ENCODE data around the gene PPM1L. TPM values are rescaled to one million over a fixed set of nuclear protein-coding genes. Genes with fewer than 3 reads are reported as not detected.
A peak's percentile ranks its signal among the peaks of the same experiment; 100 is the strongest.

The PPM1L gene
- total and polyA plus RNA-seq, 10 of the 15 experiments (the other 5 are each of a cell fraction or from before 2014, with no cell fraction given): under 0.01 to 0.33 (median 0.06) TPM; not detected in 1

DNA sequence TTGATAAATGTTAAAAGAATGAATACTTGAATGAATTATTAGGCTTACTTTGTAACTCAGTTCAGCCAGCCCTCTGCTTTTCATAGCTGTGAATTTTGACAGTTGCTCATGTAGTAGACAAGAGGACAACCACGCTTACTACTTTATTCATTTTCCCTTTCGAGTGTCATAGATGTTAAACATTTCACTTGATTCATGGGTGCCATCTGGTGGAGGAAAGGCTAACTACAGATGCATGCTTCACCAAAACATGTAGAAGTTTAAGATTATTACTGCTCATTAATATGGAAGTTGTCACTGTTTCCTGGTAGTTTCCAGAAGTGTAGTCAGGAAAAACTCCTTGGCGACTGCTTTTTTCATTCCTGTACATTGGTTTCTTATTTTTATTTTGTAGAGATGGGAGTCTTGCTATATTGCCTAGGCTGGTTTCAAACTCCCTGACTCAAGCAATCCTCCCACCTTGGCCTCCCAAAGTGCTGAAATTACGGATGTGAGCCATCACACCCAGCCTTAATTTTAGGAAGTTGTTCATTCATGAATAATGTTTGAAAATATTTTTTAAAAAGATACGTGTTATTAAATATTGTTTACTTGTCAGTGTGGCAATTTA, 186.0 kb downstream of the PPM1L start (continued):
- no peak for TF ChIP-seq MLLT1 (IDR thresholded peaks at IDR 0.05)
- no peak for TF ChIP-seq NR2F1 (conservative IDR thresholded peaks at IDR 0.05)
- no peak for TF ChIP-seq GABPA (IDR thresholded peaks at IDR 0.05; ENCODE audit: low read depth)
- no peak for TF ChIP-seq MYC (IDR thresholded peaks at IDR 0.05; ENCODE audit: insufficient read depth, insufficient read length, insufficient replicate concordance, low read length, severe bottlenecking)
- TF ChIP-seq NRF1 (conservative IDR thresholded peaks at IDR 0.05; ENCODE audit: low read depth, low read length): no peak
- no peak for TF ChIP-seq POLR2AphosphoS5 (IDR thresholded peaks at IDR 0.05; ENCODE audit: low read length)
- TF ChIP-seq, protein P1, sequence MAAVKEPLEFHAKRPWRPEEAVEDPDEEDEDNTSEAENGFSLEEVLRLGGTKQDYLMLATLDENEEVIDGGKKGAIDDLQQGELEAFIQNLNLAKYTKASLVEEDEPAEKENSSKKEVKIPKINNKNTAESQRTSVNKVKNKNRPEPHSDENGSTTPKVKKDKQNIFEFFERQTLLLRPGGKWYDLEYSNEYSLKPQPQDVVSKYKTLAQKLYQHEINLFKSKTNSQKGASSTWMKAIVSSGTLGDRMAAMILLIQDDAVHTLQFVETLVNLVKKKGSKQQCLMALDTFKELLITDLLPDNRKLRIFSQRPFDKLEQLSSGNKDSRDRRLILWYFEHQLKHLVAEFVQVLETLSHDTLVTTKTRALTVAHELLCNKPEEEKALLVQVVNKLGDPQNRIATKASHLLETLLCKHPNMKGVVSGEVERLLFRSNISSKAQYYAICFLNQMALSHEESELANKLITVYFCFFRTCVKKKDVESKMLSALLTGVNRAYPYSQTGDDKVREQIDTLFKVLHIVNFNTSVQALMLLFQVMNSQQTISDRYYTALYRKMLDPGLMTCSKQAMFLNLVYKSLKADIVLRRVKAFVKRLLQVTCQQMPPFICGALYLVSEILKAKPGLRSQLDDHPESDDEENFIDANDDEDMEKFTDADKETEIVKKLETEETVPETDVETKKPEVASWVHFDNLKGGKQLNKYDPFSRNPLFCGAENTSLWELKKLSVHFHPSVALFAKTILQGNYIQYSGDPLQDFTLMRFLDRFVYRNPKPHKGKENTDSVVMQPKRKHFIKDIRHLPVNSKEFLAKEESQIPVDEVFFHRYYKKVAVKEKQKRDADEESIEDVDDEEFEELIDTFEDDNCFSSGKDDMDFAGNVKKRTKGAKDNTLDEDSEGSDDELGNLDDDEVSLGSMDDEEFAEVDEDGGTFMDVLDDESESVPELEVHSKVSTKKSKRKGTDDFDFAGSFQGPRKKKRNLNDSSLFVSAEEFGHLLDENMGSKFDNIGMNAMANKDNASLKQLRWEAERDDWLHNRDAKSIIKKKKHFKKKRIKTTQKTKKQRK (IDR thresholded peaks at IDR 0.05; ENCODE audit: low read depth, low read length): no peak
- TF ChIP-seq RB1 (IDR thresholded peaks at IDR 0.05; ENCODE audit: borderline replicate concordance): no peak
- no peak for TF ChIP-seq FOXK2 (IDR thresholded peaks at IDR 0.05)
- no peak for TF ChIP-seq SIX5 (IDR thresholded peaks at IDR 0.05; ENCODE audit: low read depth, low read length, severe bottlenecking)
- TF ChIP-seq YY1 (IDR thresholded peaks at IDR 0.05; ENCODE audit: low read depth, low read length): no peak
- TF ChIP-seq, protein P2, sequence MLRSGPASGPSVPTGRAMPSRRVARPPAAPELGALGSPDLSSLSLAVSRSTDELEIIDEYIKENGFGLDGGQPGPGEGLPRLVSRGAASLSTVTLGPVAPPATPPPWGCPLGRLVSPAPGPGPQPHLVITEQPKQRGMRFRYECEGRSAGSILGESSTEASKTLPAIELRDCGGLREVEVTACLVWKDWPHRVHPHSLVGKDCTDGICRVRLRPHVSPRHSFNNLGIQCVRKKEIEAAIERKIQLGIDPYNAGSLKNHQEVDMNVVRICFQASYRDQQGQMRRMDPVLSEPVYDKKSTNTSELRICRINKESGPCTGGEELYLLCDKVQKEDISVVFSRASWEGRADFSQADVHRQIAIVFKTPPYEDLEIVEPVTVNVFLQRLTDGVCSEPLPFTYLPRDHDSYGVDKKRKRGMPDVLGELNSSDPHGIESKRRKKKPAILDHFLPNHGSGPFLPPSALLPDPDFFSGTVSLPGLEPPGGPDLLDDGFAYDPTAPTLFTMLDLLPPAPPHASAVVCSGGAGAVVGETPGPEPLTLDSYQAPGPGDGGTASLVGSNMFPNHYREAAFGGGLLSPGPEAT (IDR thresholded peaks at IDR 0.05; ENCODE audit: low read depth): no peak
- TF ChIP-seq MEF2B (IDR thresholded peaks at IDR 0.05; ENCODE audit: partially characterized antibody, poor library complexity, severe bottlenecking): no peak
- TF ChIP-seq SMAD1 (IDR thresholded peaks at IDR 0.05; ENCODE audit: low read depth, partially characterized antibody): no peak
- TF ChIP-seq SMC3 (IDR thresholded peaks at IDR 0.05; ENCODE audit: borderline replicate concordance, low read length): peak; percentile 93
- TF ChIP-seq REST (IDR thresholded peaks at IDR 0.05; ENCODE audit: low read depth, low read length): no peak
- TF ChIP-seq CBX3 (IDR thresholded peaks at IDR 0.05; ENCODE audit: borderline replicate concordance, low read depth): no peak
- no peak for TF ChIP-seq HCFC1 (IDR thresholded peaks at IDR 0.05; ENCODE audit: low read length)

Data from GM12878 (cell line).